Activated T-helper 9 cell treated with anti-CD3 and anti-CD28 coated beads, Interleukin-2, amount 50 U/mL, for 16 hours (primary cell): ENCODE data around the gene TDRD1.
"Not testable (repeated sequence)": the region's sequence is repeated elsewhere in the genome, so short reads cannot be mapped to it uniquely, and the experiment has no call there.

Source experiments
- DNase-seq: peaks from one replicate; pipeline ENCODE4 v3.0.0-alpha.2; 2020; ENCODE audit warnings: low read depth

The TDRD1 gene, protein sequence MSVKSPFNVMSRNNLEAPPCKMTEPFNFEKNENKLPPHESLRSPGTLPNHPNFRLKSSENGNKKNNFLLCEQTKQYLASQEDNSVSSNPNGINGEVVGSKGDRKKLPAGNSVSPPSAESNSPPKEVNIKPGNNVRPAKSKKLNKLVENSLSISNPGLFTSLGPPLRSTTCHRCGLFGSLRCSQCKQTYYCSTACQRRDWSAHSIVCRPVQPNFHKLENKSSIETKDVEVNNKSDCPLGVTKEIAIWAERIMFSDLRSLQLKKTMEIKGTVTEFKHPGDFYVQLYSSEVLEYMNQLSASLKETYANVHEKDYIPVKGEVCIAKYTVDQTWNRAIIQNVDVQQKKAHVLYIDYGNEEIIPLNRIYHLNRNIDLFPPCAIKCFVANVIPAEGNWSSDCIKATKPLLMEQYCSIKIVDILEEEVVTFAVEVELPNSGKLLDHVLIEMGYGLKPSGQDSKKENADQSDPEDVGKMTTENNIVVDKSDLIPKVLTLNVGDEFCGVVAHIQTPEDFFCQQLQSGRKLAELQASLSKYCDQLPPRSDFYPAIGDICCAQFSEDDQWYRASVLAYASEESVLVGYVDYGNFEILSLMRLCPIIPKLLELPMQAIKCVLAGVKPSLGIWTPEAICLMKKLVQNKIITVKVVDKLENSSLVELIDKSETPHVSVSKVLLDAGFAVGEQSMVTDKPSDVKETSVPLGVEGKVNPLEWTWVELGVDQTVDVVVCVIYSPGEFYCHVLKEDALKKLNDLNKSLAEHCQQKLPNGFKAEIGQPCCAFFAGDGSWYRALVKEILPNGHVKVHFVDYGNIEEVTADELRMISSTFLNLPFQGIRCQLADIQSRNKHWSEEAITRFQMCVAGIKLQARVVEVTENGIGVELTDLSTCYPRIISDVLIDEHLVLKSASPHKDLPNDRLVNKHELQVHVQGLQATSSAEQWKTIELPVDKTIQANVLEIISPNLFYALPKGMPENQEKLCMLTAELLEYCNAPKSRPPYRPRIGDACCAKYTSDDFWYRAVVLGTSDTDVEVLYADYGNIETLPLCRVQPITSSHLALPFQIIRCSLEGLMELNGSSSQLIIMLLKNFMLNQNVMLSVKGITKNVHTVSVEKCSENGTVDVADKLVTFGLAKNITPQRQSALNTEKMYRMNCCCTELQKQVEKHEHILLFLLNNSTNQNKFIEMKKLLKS

DNA sequence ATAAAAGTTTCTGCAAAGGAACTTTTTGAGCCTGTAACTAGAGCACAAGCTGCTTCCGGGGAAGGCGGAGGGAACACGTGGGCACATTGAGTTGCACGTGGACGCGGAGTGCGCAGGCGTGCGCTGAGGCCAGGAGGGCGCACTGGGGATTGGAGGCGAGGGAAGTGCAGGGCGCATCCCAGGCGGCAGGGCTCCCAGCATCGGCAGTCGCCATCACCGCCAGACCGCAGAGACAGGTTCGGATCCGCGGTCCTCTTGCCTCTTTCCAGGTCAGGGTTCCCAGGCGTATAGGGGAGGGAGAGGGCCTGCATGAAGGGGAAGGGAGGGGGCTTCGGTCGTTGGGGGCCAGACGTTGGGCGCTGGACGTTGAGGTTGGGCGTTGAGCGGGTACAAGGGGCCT, at the start of gene TDRD1:
TSS of gene TDRD1 (plus strand) at position 206 of the 400 bp plus-strand sequence. CDS start 8,479 bp downstream, outside the sequence.
- no peak for DNase-seq

DNA sequence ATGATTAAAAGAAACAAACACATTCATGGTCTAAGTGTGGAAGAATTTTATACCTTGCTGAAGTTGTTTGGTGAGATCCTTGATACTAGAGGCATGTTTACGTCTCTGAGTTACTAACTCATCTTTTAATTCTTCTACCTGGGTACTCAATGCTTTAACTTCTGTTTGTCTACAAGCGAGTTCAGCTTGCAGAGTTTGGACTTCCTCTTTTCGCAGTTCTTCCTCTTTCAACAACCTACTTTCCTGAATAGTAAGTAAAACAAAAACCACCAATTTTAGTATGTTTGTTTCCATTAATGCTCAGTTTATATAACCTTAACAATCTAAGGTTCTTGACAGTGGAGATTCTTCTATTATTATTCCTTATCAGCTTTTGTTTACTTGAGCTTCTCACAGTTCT, 48.1 kb upstream of the TDRD1 start:
- DNase-seq = no peak

DNA sequence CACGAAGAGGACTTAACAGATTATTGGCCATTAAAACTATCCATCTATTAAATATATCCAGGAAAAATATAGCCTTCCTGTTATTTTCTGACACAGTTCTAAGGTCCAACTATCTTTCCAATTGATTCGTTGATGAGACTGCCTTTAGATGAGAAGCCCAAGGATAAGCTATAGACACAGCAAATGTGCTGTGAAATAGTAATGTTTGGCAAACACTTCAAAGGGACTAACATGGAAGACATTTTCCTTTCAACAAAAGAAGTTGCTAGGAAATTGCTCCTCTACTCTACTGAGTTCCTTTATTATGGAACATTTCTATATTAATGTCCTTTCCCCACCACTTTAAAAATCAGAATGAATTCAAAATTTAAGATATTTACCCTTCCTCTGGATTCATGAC, 43.7 kb upstream of the TDRD1 start:
- DNase-seq = no peak

DNA sequence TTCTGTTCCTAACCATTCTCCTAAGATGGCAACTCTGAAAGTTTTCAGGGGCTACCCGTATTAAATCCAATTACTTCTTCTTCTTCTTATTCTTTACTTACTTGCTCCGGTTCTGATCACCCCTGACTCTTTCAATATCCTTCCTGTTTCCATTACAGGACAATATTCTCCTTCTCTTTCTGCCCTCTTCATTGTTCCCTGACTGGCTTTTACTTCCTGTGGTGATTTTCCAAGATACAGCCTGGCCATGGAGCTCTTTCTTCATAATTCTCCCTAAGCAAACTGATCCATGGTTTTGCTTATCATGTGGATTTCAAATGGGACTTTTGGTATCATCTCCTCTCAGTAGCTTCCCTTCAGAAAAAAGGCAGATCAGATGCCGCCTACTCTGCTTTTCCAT, 40.6 kb upstream of the TDRD1 start:
- no peak for DNase-seq

DNA sequence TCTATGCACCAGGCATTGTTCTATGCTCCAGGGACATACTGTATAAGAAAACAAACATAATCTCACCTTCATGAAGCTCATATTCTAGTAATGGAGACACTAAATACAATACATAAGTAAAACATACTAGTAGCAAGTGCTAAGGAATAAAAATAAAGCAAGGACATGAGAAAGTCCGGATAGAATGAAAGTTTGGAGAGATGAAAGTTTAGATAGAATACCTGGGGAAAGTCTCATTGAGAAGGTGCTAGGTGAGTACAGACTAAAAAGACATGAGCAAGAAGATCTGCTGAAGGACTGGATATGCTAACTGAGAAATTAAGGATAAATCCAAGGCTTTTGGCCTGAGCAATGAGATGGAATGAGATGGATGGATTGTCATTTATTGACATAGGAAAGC, 39.1 kb upstream of the TDRD1 start:
- no peak for DNase-seq

DNA sequence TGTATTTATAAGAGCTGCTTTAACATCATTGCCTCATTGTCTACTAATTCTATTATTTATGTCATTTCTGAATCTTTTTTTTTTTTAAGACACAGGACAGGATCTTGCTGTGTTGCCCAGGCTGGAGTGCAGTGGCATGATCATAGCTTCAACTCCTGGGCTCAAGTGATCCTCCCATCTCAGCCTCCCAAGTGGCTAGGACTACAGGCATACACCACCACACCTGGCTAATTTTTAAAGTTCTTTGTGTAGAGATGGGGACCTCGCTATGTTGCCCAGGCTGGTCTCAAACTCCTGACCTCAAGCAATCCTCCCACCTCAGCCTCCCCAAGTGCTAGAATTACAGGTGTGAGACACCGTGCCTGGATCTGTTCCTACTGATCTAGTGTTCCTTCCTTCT, 38.3 kb upstream of the TDRD1 start:
- not testable (repeated sequence) for DNase-seq

DNA sequence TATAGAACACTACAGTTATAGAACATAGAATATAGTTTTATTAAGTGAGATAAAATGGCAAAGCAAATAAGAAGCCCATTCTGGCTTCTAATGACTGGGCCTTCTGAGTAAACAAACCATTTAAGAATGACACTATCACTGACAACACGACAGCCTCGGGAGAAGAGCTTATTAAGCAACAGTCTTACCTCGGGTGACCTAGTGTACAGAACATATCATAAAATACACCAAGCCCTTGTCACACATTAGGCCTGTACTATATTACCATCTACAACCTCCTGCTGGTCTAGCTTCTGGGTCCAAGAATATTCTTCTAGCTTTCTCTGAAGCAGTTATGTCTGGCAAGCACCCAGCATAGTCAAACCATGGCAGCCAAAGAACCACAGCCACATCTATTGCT, 37.1 kb upstream of the TDRD1 start:
- no peak for DNase-seq

DNA sequence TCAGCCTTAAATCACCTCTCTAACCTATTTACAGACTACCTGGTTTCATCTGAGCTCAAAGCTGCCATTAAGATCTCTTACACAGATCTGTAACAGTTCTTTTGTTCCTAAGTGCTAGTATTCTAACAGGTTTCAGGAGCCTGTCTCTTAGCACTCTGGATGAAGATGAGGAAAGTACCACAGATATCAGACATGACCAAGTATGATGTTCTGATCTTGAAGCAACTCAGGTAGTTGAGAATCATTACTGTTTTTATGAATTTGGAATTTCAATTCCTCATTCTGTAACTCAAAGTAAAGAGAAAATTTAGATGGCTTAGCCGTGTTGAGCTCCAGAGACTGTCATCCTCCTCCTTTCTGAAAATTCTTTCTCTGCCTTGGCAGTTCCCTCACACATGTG, 36.0 kb upstream of the TDRD1 start:
- DNase-seq = no peak

DNA sequence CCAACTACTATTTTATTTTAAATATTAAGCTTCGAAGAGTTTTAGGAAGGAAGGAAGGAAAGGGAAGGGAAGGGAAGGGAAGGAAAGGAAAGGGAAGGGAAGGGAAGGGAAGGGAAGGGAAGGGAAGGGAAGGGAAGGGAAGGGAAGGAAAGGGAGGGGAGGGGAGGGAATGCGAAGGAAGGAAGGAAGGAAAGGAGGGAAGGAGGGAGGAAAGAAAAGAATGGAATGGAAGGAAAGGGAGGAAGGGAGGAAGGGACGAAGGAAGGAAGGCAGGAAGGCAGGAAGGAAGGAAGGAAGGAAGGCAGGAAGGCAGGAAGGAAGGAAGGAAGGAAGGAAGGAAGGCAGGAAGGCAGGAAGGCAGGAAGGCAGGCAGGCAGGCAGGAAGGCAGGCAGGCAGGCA, 29.7 kb upstream of the TDRD1 start:
- not testable (repeated sequence) for DNase-seq

DNA sequence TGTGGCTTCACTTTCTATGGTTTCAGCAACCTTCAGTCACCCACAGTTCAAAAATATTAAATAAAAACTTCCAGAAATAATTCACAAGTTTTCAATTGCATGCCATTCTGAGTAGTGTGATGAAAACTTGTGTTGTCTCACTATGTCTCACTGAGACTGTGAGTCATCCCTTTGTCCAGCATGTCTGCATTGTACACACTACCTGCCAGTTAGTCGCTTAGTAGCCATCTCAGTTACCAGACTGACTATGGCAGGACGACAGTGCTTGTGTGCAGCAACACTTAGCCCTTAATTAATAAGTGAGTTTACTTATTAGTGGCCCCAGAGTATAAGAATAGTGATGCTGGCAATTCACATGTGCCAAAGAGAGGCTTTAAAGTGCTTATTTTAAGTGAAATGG, 27.7 kb upstream of the TDRD1 start:
- DNase-seq = no peak

DNA sequence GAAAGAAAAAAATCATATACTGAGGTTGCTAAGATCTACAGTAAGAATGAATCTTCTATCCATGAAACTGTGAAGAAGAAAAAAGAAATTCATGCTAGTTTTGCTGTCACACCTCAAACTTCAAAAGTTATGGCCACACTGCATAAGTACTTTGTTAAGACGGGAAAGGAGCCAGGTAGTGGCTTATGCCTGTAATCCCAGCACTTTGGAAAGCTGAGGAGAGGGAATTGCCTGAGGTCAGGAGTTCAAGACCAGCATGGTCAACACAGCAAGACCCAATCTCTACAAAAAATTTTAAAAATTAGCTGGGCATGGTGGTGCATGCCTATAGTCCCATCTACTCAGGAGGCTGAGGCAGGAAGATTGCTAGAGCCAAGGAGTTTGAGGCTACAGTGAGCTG, 27.3 kb upstream of the TDRD1 start:
- DNase-seq = no peak

DNA sequence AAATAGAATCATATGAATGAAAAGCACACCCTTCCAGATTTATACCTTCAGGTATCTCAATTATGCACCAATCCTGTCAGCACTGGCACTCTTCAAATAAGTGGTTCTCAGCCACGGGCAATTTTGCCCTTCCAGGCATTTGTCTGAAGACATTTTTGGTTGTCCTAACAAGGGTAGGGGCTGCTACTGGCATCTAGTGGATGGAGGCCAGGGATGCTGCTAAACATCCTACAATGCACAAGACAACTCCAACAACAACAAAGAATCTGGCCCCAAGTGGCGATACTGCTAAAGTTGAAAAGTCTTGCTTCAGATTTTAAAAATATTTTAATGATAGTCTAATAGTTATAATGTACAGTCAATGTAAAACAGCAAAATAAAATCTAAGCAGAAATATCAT, 21.2 kb upstream of the TDRD1 start:
- no peak for DNase-seq

DNA sequence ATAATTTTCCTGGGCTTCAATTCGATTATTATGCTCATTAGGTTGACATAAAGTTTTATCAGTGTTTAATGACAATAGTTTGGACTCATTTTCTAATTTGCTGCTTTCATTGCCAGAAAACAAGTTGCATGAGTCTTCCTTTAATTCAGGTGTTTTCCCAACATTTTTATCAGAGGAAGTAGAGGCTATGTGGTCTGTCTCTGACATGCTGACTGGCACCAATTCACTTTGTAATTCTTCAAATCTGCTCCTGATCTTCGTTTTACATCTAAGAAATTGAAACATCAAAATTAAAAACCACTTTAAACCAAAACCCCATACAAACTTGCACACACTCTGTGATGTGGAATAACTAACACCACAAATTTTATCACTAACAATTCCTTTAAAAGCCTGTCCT, 16.1 kb upstream of the TDRD1 start:
- DNase-seq = no peak

DNA sequence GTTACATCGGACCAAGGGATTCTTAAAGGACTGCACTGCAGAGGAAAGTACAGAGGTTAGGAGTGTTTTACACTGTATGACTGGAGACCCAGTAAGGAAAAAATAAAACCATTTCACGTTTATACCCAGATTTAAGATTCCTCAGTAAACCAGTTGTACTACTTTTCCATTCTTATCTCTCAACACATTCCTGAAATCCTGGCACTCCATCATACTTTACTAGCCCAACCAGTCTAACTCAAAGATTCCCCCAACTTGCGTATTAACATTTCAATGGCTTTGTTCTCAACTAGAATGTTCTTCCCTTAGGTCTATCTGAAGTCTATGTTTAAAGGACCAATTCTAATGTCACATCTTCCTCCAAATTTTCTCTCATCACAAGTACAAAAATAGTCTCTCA, 13.1 kb upstream of the TDRD1 start:
- DNase-seq = no peak

DNA sequence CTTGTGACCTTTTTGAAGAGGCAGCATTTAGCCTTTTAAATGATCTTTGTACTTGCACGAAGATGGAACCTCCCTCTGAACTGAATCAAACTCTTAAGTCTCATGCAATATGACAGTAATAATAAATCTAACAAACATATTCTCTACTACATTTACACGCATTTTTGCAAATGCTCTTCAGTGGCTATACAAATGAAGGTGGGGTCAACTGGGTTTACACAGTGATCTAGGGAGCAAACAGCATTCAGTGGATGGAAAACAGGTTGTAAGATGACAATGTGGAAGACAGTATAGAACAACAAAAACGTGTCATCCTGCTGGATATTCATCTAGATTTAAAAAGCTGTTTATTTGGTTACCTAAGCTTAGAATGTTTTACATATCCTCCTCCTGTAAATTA, 12.7 kb upstream of the TDRD1 start:
- no peak for DNase-seq

DNA sequence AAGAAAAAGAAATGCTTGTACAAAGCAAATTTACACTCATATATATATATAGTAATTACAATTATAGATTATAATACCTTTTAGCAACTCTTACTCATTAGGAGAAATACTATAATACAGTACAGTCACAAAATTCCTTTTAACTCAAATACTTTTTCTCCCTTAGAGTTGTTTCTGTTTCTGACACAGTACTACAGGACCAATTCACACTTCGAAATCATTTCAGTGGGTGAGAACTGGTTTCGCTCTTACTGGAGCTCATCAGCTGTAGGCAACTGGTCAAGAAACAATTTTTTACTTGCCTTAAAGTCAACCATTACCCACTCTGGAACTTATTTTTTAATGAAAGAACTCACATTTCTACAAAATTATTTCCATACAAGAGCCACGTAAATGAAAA, 11.2 kb upstream of the TDRD1 start:
- DNase-seq = no peak

DNA sequence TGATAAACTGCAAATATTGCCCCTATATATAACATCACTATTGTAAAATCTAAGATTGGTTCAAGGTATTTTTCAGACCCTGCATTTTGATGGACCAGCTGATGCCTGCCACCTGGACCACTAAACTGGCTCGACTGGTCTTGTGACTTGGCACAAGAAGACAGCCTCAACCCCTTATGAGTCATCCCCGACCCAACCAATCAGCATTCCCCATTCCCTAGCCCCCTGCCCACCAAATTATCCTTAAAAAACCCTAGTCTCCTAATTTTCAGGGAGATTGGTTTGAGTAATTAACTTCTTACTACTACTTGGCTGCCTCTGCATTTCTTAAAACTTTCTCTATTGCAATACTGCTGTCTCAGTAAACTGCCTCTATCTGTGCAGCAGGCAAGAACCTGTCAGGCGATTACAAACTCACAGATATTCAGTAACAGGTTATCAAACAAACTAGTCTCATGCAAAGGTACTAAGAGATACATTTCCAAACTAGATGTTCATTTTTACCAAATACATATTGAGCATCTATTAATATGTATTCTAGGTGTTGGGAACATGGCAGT, 10.6 kb upstream of the TDRD1 start:
- DNase-seq = no peak

DNA sequence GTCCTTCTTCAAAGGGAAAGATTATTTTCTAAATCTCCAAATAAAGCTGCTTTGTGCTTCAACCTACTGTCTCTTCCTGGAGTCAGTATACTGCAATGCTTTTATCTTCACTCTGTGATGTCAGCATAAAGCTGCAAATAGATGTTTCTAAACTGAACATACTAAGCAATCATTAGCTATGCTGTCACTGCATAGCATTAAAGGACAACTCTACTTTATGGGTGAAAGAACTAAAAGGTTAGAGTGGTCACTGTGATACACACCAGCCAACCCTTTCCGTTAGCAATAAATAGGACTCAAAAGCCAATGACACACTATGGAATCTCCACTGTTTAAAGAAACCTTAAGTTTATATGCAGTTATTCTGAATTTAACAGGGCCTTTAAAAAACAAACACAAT, 6.9 kb upstream of the TDRD1 start:
- DNase-seq = no peak

DNA sequence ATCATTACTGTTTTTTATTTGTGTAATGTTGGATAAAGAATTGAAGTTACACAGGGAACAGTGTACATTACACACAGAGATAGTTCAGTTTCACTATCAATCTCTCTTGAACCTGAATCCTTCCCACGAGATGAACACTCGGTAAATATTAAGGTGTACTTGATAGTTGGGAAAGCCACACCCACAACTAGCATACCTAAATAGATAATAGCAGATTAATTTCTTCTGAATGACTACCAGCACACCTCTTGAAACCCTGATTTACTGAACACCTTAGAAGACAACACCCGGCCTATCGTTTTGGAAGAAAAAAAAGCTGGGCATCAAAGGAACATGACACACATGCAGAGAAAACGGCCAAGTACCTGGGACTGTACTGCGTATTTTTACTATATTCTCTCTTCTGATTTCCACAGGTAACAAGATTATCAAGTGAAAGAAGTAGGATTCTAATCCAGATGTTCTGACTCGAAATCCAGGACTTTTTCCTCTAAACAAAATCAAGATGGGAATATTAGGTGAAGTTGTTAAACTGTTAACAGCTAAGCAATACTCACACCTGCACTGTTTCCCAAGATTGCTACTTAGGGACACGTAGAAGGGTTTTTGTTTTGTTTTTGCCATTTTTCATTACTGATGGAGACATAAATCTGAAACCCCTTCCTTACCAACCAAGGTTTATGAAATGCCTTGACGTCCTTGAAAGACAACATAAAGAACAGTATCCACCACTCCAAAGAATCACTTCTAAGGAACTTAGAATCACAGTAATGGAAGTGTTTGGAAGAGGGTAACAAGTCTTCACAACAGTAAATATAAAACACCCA, 6.2 kb upstream of the TDRD1 start:
- no peak for DNase-seq

DNA sequence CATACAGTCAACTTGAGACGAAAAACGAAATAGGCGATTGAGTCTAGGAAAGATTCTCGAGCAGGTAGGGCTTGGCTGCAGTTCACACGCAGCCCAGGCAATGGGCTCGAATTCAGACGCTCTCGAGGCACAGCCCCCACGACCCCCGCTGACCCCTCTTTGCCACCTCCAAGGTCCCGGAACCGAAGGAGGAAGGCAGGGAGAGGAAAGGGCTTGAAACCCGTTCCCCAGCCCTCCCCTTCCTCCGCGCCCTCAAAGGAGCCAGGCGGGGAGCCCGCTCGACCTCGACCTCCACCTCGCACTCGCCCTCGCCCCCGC, 5.6 kb upstream of the TDRD1 start:
- DNase-seq = no peak

DNA sequence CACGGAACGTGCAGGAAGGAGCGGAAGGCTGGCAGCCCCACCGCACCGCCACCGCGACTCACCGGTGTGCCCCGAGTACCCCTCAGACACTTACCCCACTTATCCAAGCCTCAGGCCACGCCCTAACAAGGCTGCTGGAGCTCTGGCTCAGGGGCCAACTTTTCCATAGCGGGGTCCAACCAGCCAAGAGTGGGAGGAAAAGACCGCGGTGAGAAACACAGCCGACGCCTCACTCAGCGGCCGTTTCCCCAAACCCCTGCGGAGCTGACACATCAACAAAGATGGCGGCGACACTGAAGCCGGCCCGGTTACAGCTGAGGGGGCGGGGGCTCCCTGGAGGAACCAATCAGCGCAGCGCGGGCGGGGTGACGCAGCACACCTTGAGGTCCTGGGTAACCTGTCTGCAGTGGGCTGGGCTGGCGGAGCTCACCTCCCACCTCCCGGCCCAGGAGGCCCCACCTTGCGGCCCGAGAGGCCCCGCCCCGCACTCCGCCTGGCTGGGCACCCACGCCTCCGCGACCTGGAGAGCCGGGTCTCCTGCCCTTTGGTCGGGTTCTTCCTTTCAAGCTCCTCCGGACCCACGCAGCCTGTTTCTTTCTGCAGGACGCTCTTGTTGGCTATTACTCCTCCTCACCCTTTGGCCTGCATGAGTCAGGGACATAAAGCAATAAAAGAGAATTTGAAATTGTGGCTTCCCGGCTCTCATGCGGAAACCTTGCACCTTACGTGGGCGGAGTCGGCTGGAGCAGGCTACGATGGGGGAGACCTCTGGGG, 5.0 kb upstream of the TDRD1 start, which contains the start of gene CCDC186:
TSS of gene CCDC186 (minus strand) at position 283 of the 774 bp plus-strand sequence. CDS start 10,935 bp downstream, outside the sequence.
- DNase-seq = peak; percentile 98
